HG02623 (cell line): ENCODE results near the gene CKM.
"Not testable (repeated sequence)": the region's sequence is repeated elsewhere in the genome, so short reads cannot be mapped to it uniquely, and the experiment has no call there.

ENCODE experiments used
- ATAC-seq: cut with Tn5 transposase; IDR thresholded peaks from one replicate; pipeline ENCODE4 v1.9.1; 2021; ENCODE audit warnings: moderate library complexity; ENCODE audit not compliant: unreplicated experiment

The CKM gene

GRCh38 chr19:45349430-45349941 lies 26.8 kb upstream of the CKM start:
- no peak for ATAC-seq

DNA sequence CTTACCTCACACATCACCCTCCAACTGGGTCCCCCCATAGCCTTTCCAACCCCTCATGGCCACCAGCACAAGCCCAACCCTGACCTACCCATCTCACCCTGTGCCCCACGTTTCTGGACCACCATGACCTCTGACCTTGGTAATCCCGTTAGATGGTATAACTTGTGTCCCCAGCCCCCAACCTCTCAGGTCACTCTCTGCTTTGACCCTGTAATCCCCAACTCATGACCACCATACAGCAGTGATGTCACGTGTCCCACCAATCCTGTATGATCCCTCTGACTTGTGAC lies 26.4 kb upstream of the CKM start:
- ATAC-seq: no peak

- no peak for ATAC-seq
Measured at GRCh38 chr19:45348367-45349125, 25.9 kb upstream of the CKM start.

DNA sequence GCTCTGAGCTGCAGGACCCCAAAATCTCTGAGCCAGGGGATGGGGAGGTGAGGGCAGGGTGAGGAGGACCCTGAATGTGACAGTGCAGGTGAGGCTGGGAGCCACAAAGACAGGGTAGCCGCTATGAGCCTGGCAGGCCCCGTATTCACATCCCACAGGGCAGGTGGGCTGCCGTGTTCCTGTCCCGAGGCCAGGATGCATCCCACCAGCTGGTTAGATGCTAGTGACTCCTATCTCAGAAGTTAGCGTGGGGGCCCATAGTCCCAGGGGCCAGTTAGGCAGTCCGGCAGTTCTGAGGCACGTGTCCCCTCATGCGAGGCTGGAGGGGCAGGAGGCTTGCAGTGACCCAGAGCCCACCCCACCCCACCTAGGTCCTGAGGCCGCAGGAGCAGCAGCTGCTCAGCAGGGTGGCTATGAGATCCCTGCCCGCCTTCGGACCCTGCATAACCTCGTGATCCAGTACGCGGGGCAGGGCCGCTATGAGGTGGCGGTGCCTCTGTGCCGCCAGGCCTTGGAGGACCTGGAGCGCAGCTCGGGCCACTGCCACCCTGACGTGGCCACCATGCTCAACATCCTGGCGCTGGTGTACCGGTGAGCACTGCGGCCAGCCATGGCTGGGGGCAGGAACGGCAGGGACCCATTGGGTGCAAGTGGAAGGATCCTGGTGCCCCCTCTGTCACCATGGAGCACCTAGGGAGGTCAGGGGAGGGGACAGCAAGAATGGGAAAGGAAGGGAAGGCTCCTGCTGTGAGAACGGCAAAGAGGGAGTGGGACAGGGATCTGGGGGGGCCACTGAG lies 25.1 kb upstream of the CKM start:
- no peak for ATAC-seq

- ATAC-seq: no peak
Measured at GRCh38 chr19:45346449-45346848, 23.8 kb upstream of the CKM start.

- ATAC-seq: no peak
Measured at GRCh38 chr19:45345506-45345860, 22.8 kb upstream of the CKM start.

GRCh38 chr19:45344621-45345505 lies 22.2 kb upstream of the CKM start:
- ATAC-seq: no peak

GRCh38 chr19:45342911-45343310 lies 20.2 kb upstream of the CKM start:
- no peak for ATAC-seq

- ATAC-seq: no peak
Measured at GRCh38 chr19:45340899-45341453, 18.3 kb upstream of the CKM start.

GRCh38 chr19:45340232-45340898 lies 17.7 kb upstream of the CKM start, which contains the start of gene KLC3:
TSS of gene KLC3 (plus strand) at chr19:45340750. CDS start at chr19:45345542, 4,792 bp downstream.
- ATAC-seq: no peak

- ATAC-seq: no peak
Measured at GRCh38 chr19:45339629-45340028, 17.0 kb upstream of the CKM start.

GRCh38 chr19:45336696-45337251 lies 14.1 kb upstream of the CKM start:
- ATAC-seq: no peak

DNA sequence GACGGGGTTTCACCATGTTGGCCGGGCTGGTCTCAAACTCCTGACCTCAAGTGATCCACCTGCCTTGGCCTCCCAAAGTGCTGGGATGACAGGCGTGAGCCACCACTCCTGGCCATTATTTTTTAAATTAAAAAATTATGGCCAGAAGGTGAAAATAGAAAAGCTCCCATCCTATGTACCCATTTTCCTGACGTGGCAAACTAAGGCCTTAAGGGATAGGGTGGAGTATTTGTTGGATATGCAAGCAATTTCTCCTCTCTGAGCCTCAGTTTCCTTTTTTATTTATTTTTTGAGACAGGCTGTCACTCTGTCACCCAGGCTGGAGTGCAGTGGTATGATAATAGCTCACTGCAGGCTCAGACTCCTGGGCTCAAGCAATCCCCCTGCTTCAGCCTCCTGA lies 12.2 kb upstream of the CKM start:
- ATAC-seq: not testable (repeated sequence)

GRCh38 chr19:45333609-45334303 lies 11.1 kb upstream of the CKM start:
- ATAC-seq: no peak

DNA sequence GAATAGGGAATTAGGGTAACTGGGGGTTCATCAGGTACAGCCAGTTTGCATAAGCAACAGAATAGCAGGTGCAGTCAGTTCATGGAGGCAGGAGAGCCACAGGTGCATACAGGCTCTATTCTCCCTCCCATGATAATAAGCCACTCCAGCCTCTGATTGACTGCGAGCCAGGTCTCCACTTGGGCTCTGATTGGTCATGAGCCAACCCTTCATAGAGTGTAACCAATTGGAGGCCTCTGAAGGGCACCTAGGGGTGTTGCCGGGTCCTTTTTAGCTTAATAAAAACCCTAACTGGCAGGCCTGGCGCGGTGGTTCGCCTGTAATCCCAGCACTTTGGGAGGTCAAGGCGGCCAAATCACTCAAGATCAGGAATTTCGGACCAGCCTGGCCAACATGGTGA lies 8.7 kb upstream of the CKM start:
- no peak for ATAC-seq

GRCh38 chr19:45327404-45328143 lies 4.9 kb upstream of the CKM start:
- ATAC-seq: no peak

- no peak for ATAC-seq
Measured at GRCh38 chr19:45324349-45324907, 1.8 kb upstream of the CKM start.

- no peak for ATAC-seq
Measured at GRCh38 chr19:45323671-45324081, 1.0 kb upstream of the CKM start.

DNA sequence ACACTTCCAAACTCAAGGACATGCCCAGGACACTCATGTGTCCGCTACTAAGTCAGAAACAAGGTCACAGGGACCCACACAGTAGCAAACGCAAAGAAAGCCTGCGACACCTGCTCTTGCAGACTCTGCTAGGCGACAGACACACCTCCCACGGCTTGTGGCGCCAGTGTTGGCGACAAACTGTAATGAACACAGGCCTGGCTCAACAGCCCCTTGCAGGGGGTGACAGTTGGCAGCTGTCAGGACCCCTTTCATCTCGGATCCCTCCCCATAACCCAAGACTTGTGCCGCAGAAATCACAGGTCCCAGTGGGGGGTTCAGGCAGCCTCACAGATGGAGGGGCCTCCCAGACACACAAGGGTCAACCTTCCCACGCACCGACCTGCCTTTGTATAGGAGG lies 364 bp downstream of the CKM start:
- no peak for ATAC-seq
